Measurements from ENCODE around the gene PLEKHA1.

PLEKHA1 gene

GRCh38 chr10:122363722-122364463, 10.6 kb upstream of the PLEKHA1 start:
- Histone ChIP-seq H3K36me3 (ENCODE audit: insufficient read depth, low read length) (no peaks in the 10 kb centered on the region), H3K27me3 (ENCODE audit: control insufficient read depth in 1 of 2, insufficient read depth in 2 of 2, low read length in 2 of 2) (no peaks in the 10 kb centered on the region), H3K4me1 (ENCODE audit: insufficient read depth, low read length) (peaks cover 11% of the 10 kb centered on the region), H3K4me3 (ENCODE audit: low read depth in 1 of 2, low read length in 2 of 2) (no peak overlapping the region), H3K27ac (ENCODE audit: low read depth, low read length) (peak overlapping the region; percentile 1), H3K9ac (ENCODE audit: low read length) (no peak overlapping the region), H3K9me3 (ENCODE audit: low read length) (no peaks in the 10 kb centered on the region)

GRCh38 chr10:122368502-122369254, 5.8 kb upstream of the PLEKHA1 start:
- Histone ChIP-seq H3K27me3 (ENCODE audit: control insufficient read depth in 1 of 2, insufficient read depth in 2 of 2, low read length in 2 of 2) (no peaks in the 10 kb centered on the region), H3K9ac (ENCODE audit: low read length) (no peak overlapping the region), H3K27ac (ENCODE audit: low read depth, low read length) (no peak overlapping the region), H3K4me1 (ENCODE audit: insufficient read depth, low read length) (peaks cover 31% of the 10 kb centered on the region), H3K4me3 (ENCODE audit: low read depth in 1 of 2, low read length in 2 of 2) (no peak overlapping the region), H3K9me3 (ENCODE audit: low read length) (no peaks in the 10 kb centered on the region), H3K36me3 (ENCODE audit: insufficient read depth, low read length) (no peaks in the 10 kb centered on the region)

GRCh38 chr10:122373108-122373507, 1.4 kb upstream of the PLEKHA1 start:
- Histone ChIP-seq H3K4me3 (ENCODE audit: low read depth in 1 of 2, low read length in 2 of 2) (no peak overlapping the region), H3K9ac (ENCODE audit: low read length) (peak overlapping the region; percentile 67), H3K9me3 (ENCODE audit: low read length) (no peaks in the 10 kb centered on the region), H3K27me3 (ENCODE audit: control insufficient read depth in 1 of 2, insufficient read depth in 2 of 2, low read length in 2 of 2) (no peaks in the 10 kb centered on the region), H3K4me1 (ENCODE audit: insufficient read depth, low read length) (peaks cover 20% of the 10 kb centered on the region), H3K27ac (ENCODE audit: low read depth, low read length) (peak overlapping the region; percentile 96), H3K36me3 (ENCODE audit: insufficient read depth, low read length) (no peaks in the 10 kb centered on the region)

GRCh38 chr10:122373721-122374120, 787 bp upstream of the PLEKHA1 start:
- peak overlapping the region; percentile 67 for H3K9ac ChIP-seq (ENCODE audit: low read length)
- no peaks in the 10 kb centered on the region for H3K9me3 ChIP-seq (ENCODE audit: low read length)
- no peaks in the 10 kb centered on the region for H3K27me3 ChIP-seq (ENCODE audit: control insufficient read depth in 1 of 2, insufficient read depth in 2 of 2, low read length in 2 of 2)
- H3K27ac ChIP-seq (ENCODE audit: low read depth, low read length) = peak overlapping the region; percentile 96
- H3K4me1 ChIP-seq (ENCODE audit: insufficient read depth, low read length) = peaks cover 20% of the 10 kb centered on the region
- H3K4me3 ChIP-seq (ENCODE audit: low read depth in 1 of 2, low read length in 2 of 2) = peak overlapping the region; percentile 51 to 82
- H3K36me3 ChIP-seq (ENCODE audit: insufficient read depth, low read length) = no peaks in the 10 kb centered on the region

- H3K27me3 ChIP-seq (ENCODE audit: control insufficient read depth in 1 of 2, insufficient read depth in 2 of 2, low read length in 2 of 2) = no peaks in the 10 kb centered on the region
- H3K9me3 ChIP-seq (ENCODE audit: low read length) = no peaks in the 10 kb centered on the region
- H3K27ac ChIP-seq (ENCODE audit: low read depth, low read length) = peak overlapping the region; percentile 90
- peak overlapping the region; percentile 90 for H3K9ac ChIP-seq (ENCODE audit: low read length)
- H3K4me1 ChIP-seq (ENCODE audit: insufficient read depth, low read length) = peaks cover 20% of the 10 kb centered on the region
- peak overlapping the region; percentile 87 to 89 for H3K4me3 ChIP-seq (ENCODE audit: low read depth in 1 of 2, low read length in 2 of 2)
- H3K36me3 ChIP-seq (ENCODE audit: insufficient read depth, low read length) = no peaks in the 10 kb centered on the region
Measured at GRCh38 chr10:122374859-122375678, 561 bp downstream of the PLEKHA1 start.

GRCh38 chr10:122375679-122376160, 1.2 kb downstream of the PLEKHA1 start:
- Histone ChIP-seq H3K9ac (ENCODE audit: low read length) (peak overlapping the region; percentile 90), H3K4me1 (ENCODE audit: insufficient read depth, low read length) (peaks cover 20% of the 10 kb centered on the region), H3K27me3 (ENCODE audit: control insufficient read depth in 1 of 2, insufficient read depth in 2 of 2, low read length in 2 of 2) (no peaks in the 10 kb centered on the region), H3K36me3 (ENCODE audit: insufficient read depth, low read length) (no peaks in the 10 kb centered on the region), H3K9me3 (ENCODE audit: low read length) (no peaks in the 10 kb centered on the region), H3K27ac (ENCODE audit: low read depth, low read length) (peak overlapping the region; percentile 90), H3K4me3 (ENCODE audit: low read depth in 1 of 2, low read length in 2 of 2) (peak overlapping the region; percentile 87 to 89)

GRCh38 chr10:122376364-122376961, 2.0 kb downstream of the PLEKHA1 start:
- H3K36me3 ChIP-seq (ENCODE audit: insufficient read depth, low read length) = no peaks in the 10 kb centered on the region
- H3K9me3 ChIP-seq (ENCODE audit: low read length) = no peaks in the 10 kb centered on the region
- no peak overlapping the region for H3K27ac ChIP-seq (ENCODE audit: low read depth, low read length)
- H3K4me3 ChIP-seq (ENCODE audit: low read depth in 1 of 2, low read length in 2 of 2) = no peak overlapping the region
- H3K4me1 ChIP-seq (ENCODE audit: insufficient read depth, low read length) = peaks cover 19% of the 10 kb centered on the region
- no peak overlapping the region for H3K9ac ChIP-seq (ENCODE audit: low read length)
- no peaks in the 10 kb centered on the region for H3K27me3 ChIP-seq (ENCODE audit: control insufficient read depth in 1 of 2, insufficient read depth in 2 of 2, low read length in 2 of 2)

- H3K27me3 ChIP-seq (ENCODE audit: control insufficient read depth in 1 of 2, insufficient read depth in 2 of 2, low read length in 2 of 2) = no peaks in the 10 kb centered on the region
- no peak overlapping the region for H3K4me3 ChIP-seq (ENCODE audit: low read depth in 1 of 2, low read length in 2 of 2)
- H3K4me1 ChIP-seq (ENCODE audit: insufficient read depth, low read length) = no peaks in the 10 kb centered on the region
- no peaks in the 10 kb centered on the region for H3K36me3 ChIP-seq (ENCODE audit: insufficient read depth, low read length)
- no peaks in the 10 kb centered on the region for H3K9me3 ChIP-seq (ENCODE audit: low read length)
- no peak overlapping the region for H3K9ac ChIP-seq (ENCODE audit: low read length)
- H3K27ac ChIP-seq (ENCODE audit: low read depth, low read length) = no peak overlapping the region
Measured at GRCh38 chr10:122379041-122379440, 4.5 kb downstream of the PLEKHA1 start.

GRCh38 chr10:122379537-122379936, 5.0 kb downstream of the PLEKHA1 start:
- Histone ChIP-seq H3K36me3 (ENCODE audit: insufficient read depth, low read length) (no peaks in the 10 kb centered on the region), H3K9ac (ENCODE audit: low read length) (no peak overlapping the region), H3K27ac (ENCODE audit: low read depth, low read length) (no peak overlapping the region), H3K4me3 (ENCODE audit: low read depth in 1 of 2, low read length in 2 of 2) (no peak overlapping the region), H3K4me1 (ENCODE audit: insufficient read depth, low read length) (no peaks in the 10 kb centered on the region), H3K9me3 (ENCODE audit: low read length) (no peaks in the 10 kb centered on the region), H3K27me3 (ENCODE audit: control insufficient read depth in 1 of 2, insufficient read depth in 2 of 2, low read length in 2 of 2) (no peaks in the 10 kb centered on the region)

- no peak overlapping the region for H3K27ac ChIP-seq (ENCODE audit: low read depth, low read length)
- H3K9me3 ChIP-seq (ENCODE audit: low read length) = no peaks in the 10 kb centered on the region
- H3K36me3 ChIP-seq (ENCODE audit: insufficient read depth, low read length) = no peaks in the 10 kb centered on the region
- no peaks in the 10 kb centered on the region for H3K27me3 ChIP-seq (ENCODE audit: control insufficient read depth in 1 of 2, insufficient read depth in 2 of 2, low read length in 2 of 2)
- H3K4me3 ChIP-seq (ENCODE audit: low read depth in 1 of 2, low read length in 2 of 2) = no peak overlapping the region
- no peaks in the 10 kb centered on the region for H3K4me1 ChIP-seq (ENCODE audit: insufficient read depth, low read length)
- no peak overlapping the region for H3K9ac ChIP-seq (ENCODE audit: low read length)
Measured at GRCh38 chr10:122380703-122381102, 6.2 kb downstream of the PLEKHA1 start.

- H3K9ac ChIP-seq (ENCODE audit: low read length) = no peak overlapping the region
- no peaks in the 10 kb centered on the region for H3K9me3 ChIP-seq (ENCODE audit: low read length)
- H3K27me3 ChIP-seq (ENCODE audit: control insufficient read depth in 1 of 2, insufficient read depth in 2 of 2, low read length in 2 of 2) = no peaks in the 10 kb centered on the region
- no peak overlapping the region for H3K27ac ChIP-seq (ENCODE audit: low read depth, low read length)
- H3K36me3 ChIP-seq (ENCODE audit: insufficient read depth, low read length) = no peaks in the 10 kb centered on the region
- H3K4me3 ChIP-seq (ENCODE audit: low read depth in 1 of 2, low read length in 2 of 2) = no peak overlapping the region
- H3K4me1 ChIP-seq (ENCODE audit: insufficient read depth, low read length) = no peaks in the 10 kb centered on the region
Measured at GRCh38 chr10:122381680-122382079, 7.2 kb downstream of the PLEKHA1 start.

Data from muscle layer of colon (tissue), 2 donors.